Neural cell (in vitro differentiated cells): Measurements from ENCODE around the gene AGTR1.

ENCODE experiments used
- CTCF ChIP-seq: fragments of 450-650 bp; IDR thresholded peaks from 2 replicates; pipeline ENCODE4 v1.5.1; 2014; ENCODE audit warnings: antibody characterized with exemption, mild to moderate bottlenecking, moderate library complexity; ENCODE audit not compliant: poor library complexity, severe bottlenecking
- EP300 ChIP-seq: fragments of 450-650 bp; conservative IDR thresholded peaks from 2 replicates; pipeline ENCODE4 v1.6.1; 2014; ENCODE audit warnings: antibody characterized with exemption, mild to moderate bottlenecking, moderate library complexity; ENCODE audit not compliant: poor library complexity, severe bottlenecking
- EZH2 ChIP-seq: fragments of 200-600, 300-800 bp; shearing (Covaris generic), sonication (generic); IDR thresholded peaks from 2 replicates; pipeline ENCODE4 v1.6.1; 2014; ENCODE audit warnings: antibody characterized with exemption, low read length, borderline replicate concordance, mild to moderate bottlenecking; ENCODE audit not compliant: insufficient read depth, poor library complexity, severe bottlenecking
- MXI1 ChIP-seq: fragments of 450-650 bp; conservative IDR thresholded peaks from 2 replicates; pipeline ENCODE4 v1.6.1; 2014; ENCODE audit warnings: antibody characterized with exemption, mild to moderate bottlenecking; ENCODE audit not compliant: poor library complexity, severe bottlenecking
- POLR2AphosphoS5 ChIP-seq: IDR thresholded peaks from 2 replicates; pipeline ENCODE4 v1.6.1; 2012
- RAD21 ChIP-seq: fragments of 450-650 bp; conservative IDR thresholded peaks from 2 replicates; pipeline ENCODE4 v1.6.1; 2014; ENCODE audit warnings: antibody characterized with exemption, mild to moderate bottlenecking, moderate library complexity
- REST ChIP-seq: IDR thresholded peaks from 2 replicates; pipeline ENCODE4 v1.6.1; 2012; ENCODE audit warnings: borderline replicate concordance
- SMC3 ChIP-seq: fragments of 450-650 bp; conservative IDR thresholded peaks from 2 replicates; pipeline ENCODE4 v1.6.1; 2014; ENCODE audit warnings: antibody characterized with exemption, mild to moderate bottlenecking, moderate library complexity; ENCODE audit not compliant: poor library complexity
- TAF1 ChIP-seq: IDR thresholded peaks from 2 replicates; pipeline ENCODE4 v1.6.1; 2012; ENCODE audit warnings: low read depth

DNA sequence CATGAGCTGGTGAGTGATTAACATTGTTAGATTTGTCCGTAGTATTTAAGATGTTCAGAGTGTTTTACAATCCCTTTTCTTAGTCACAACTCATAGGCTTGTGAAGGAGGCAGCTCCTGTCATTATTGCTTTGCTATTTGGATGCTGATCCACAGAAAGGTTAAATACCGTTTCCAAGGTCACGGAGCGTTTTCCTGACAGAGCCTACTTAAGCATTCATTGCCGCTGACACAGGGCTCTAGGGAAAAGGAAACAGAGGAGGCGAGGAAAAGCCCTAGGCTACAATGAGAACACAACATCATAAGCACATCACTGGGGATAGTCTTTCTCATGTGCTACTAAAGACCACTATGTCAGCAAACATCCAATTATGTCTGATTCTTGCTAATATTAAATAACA lies 91.4 kb downstream of the AGTR1 start:
- TF ChIP-seq CTCF, result no peak
- TF ChIP-seq EP300, result peak; percentile 55
- TF ChIP-seq EZH2, result no peak
- TF ChIP-seq POLR2AphosphoS5, result peak; percentile 75
- TF ChIP-seq REST, result peak; percentile 99
- TF ChIP-seq TAF1, result no peak
- TF ChIP-seq RAD21, result peak; percentile 12
- TF ChIP-seq MXI1, result no peak
- TF ChIP-seq SMC3, result no peak
